VCaP (cell line): ENCODE data around the gene NDUFA5.
"Not testable (repeated sequence)": the region's sequence is repeated elsewhere in the genome, so short reads cannot be mapped to it uniquely, and the experiment has no call there.

Experiments
- H3K27ac ChIP-seq: fragments of 450-650 bp; 2 replicates; pipeline ENCODE4 v1.5.1; 2017
- CTCF ChIP-seq: fragments of 450-650 bp; conservative IDR thresholded peaks from 2 replicates; pipeline ENCODE4 v1.5.1; 2017; ENCODE audit warnings: mild to moderate bottlenecking, moderate library complexity

NDUFA5 gene

GRCh38 chr7:123528265-123528664, 29.4 kb downstream of the NDUFA5 start:
- TF ChIP-seq CTCF, result no peak
- peak overlapping the region; percentile 63 for H3K27ac ChIP-seq

- H3K27ac ChIP-seq, result peak overlapping the region; percentile 63
These were observed 29.8 kb downstream of the NDUFA5 start for GRCh38 chr7:123527712-123528225.

DNA sequence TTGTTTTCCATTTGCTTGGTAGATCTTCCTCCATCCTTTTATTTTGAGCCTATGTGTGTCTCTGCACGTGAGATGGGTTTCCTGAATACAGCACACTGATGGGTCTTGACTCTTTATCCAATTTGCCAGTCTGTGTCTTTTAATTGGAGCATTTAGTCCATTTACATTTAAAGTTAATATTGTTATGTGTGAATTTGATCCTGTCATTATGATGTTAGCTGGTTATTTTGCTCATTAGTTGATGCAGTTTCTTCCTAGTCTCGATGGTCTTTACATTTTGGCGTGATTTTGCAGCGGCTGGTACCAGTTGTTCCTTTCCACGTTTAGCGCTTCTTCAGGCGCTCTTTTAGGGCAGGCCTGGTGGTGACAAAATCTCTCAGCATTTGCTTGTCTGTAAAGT, 31.1 kb downstream of the NDUFA5 start:
- H3K27ac ChIP-seq, result not testable (repeated sequence)

- no peak for TF ChIP-seq CTCF
- H3K27ac ChIP-seq, result no peak overlapping the region
These were observed 35.6 kb downstream of the NDUFA5 start for GRCh38 chr7:123522066-123522465.

DNA sequence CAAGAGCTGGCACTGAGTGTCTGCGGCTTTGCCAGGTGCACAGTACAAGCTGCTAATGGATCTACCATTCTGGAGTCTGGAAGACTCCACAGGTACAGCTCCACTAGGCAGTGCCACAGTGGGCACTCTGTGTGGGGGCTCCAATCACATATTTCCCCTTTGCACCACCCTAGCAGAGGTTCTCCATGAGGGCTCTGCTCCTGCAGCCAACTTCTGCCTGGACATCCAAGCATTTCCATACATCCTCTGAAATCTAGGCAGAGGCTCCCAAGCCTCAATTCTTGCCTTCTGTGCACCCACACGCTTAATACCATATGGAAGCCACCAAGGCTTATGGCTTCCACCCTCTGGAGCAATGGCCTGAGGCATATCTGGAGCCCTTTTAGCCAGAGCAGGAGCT, 52.4 kb downstream of the NDUFA5 start:
- H3K27ac ChIP-seq, result no peak overlapping the region
- no peak for TF ChIP-seq CTCF

- TF ChIP-seq CTCF, result no peak
These were observed 55.4 kb downstream of the NDUFA5 start for GRCh38 chr7:123502201-123502600.

GRCh38 chr7:123500878-123501489, 56.6 kb downstream of the NDUFA5 start:
- H3K27ac ChIP-seq, result no peak overlapping the region
- no peak for TF ChIP-seq CTCF

More at GRCh38 chr7:123502201-123502600, 55.4 kb downstream of the NDUFA5 start:
- H3K27ac ChIP-seq, result no peak overlapping the region

DNA sequence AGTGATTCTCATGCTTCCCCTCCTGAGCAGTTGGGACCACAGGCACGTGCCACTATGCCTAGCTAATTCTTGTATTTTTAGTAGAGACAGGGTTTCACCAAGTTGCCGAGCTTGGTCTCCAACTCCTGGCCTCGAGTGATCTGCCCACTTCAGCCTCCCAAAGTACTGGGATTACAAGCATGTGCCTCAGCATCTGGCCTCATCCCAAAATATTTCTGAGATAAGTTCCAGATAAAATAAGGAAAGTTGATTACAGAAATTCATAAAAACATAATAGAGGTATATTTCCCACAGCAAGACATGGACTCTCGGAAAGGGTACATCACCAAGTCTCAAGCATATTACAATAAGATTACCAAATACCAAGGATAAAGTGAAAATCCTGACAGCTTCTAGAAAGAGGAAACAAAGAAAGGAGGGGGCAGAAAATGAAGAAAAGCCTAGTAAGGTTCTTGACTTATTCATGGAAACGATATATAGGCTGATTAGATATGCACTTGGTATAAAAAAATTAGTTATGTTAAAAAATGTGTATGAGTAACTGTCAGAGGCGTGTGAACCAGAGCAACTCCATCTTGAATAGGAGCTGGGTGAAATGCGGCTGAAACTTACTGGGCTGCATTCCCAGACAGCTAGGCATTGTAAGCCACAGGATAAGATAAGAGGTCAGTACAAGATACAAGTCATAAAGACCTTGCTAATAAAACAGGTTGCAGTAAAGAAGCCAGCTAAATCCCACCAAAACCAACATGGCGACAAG, 58.2 kb downstream of the NDUFA5 start:
- no peak overlapping the region for H3K27ac ChIP-seq
- TF ChIP-seq CTCF, result no peak
